H9 (cell line): Measurements from ENCODE around the gene BEGAIN. TPM values are rescaled to one million over a fixed set of nuclear protein-coding genes. Genes with fewer than 3 reads are reported as not detected.
A peak's percentile ranks its signal among the peaks of the same experiment; 100 is the strongest.

ENCODE experiments used
- DNase-seq: peaks from one replicate; pipeline ENCODE4 v3.0.0-alpha.2; 2017
- H2AFZ ChIP-seq: one replicate; pipeline ENCODE4 v1.6.1; 2013; ENCODE audit warnings: mild to moderate bottlenecking, low read length, control low read depth, moderate library complexity
- H2AK5ac ChIP-seq: 2 replicates; pipeline ENCODE4 v1.6.1; 2013; ENCODE audit warnings: low read length, control low read depth, mixed read lengths; ENCODE audit not compliant: insufficient read length
- H2BK120ac ChIP-seq: one replicate; pipeline ENCODE4 v1.6.1; 2013; ENCODE audit warnings: low read depth, mild to moderate bottlenecking, low read length, control low read depth, inconsistent platforms; ENCODE audit not compliant: poor library complexity, severe bottlenecking
- H2BK12ac ChIP-seq: 2 replicates; pipeline ENCODE4 v1.6.1; 2013; ENCODE audit warnings: low read length, control low read depth, mixed read lengths, low read depth; ENCODE audit not compliant: insufficient read length
- H2BK15ac ChIP-seq: 2 replicates; pipeline ENCODE4 v1.6.1; 2013; ENCODE audit warnings: low read depth, low read length, control low read depth
- H2BK20ac ChIP-seq: one replicate; pipeline ENCODE4 v1.6.1; 2013; ENCODE audit warnings: low read depth, mild to moderate bottlenecking, low read length, control low read depth, inconsistent platforms; ENCODE audit not compliant: poor library complexity, severe bottlenecking
- H2BK5ac ChIP-seq: 2 replicates; pipeline ENCODE4 v1.6.1; 2013; ENCODE audit warnings: low read length, control low read depth, mixed read lengths; ENCODE audit not compliant: insufficient read length
- H3K14ac ChIP-seq: 2 replicates; pipeline ENCODE4 v1.6.1; 2013; ENCODE audit warnings: low read length, control low read depth; ENCODE audit not compliant: insufficient read depth
- H3K18ac ChIP-seq: 2 replicates; pipeline ENCODE4 v1.6.1; 2013; ENCODE audit warnings: low read depth, mild to moderate bottlenecking, mixed read lengths, low read length, control low read depth; ENCODE audit not compliant: insufficient read length
- H3K23ac ChIP-seq: 2 replicates; pipeline ENCODE4 v1.6.1; 2013; ENCODE audit warnings: low read length, control low read depth, mixed read lengths, low read depth; ENCODE audit not compliant: insufficient read length
- H3K23me2 ChIP-seq: 2 replicates; pipeline ENCODE4 v1.6.1; 2013; ENCODE audit warnings: low read depth, mild to moderate bottlenecking, mixed read lengths, low read length, control low read depth; ENCODE audit not compliant: insufficient read length, poor library complexity, severe bottlenecking
- H3K27ac ChIP-seq: 2 replicates; pipeline ENCODE4 v1.5.1; 2013; ENCODE audit warnings: low read length, control low read depth, mixed read lengths, low read depth; ENCODE audit not compliant: insufficient read length
- H3K27me3 ChIP-seq: 2 replicates; pipeline ENCODE4 v1.6.1; 2013; ENCODE audit warnings: low read length, control low read depth, inconsistent platforms; ENCODE audit not compliant: insufficient read depth
- H3K4ac ChIP-seq: 2 replicates; pipeline ENCODE4 v1.6.1; 2013; ENCODE audit warnings: low read depth, mild to moderate bottlenecking, control low read depth, inconsistent platforms, low read length, moderate library complexity
- H3K4me1 ChIP-seq: 2 replicates; pipeline ENCODE4 v1.6.1; 2013; ENCODE audit warnings: low read length, control low read depth, inconsistent platforms; ENCODE audit not compliant: insufficient read depth
- H3K4me2 ChIP-seq: 2 replicates; pipeline ENCODE4 v1.6.1; 2013; ENCODE audit warnings: low read length, control low read depth, mixed read lengths; ENCODE audit not compliant: insufficient read length, insufficient read depth
- H3K56ac ChIP-seq: 2 replicates; pipeline ENCODE4 v1.6.1; 2013; ENCODE audit warnings: low read depth, mild to moderate bottlenecking, mixed read lengths, low read length, control low read depth; ENCODE audit not compliant: insufficient read length
- H3K79me1 ChIP-seq: 2 replicates; pipeline ENCODE4 v1.6.1; 2013; ENCODE audit warnings: low read depth, mild to moderate bottlenecking, moderate library complexity, low read length, control low read depth, inconsistent platforms; ENCODE audit not compliant: insufficient read depth, poor library complexity, severe bottlenecking
- H3K79me2 ChIP-seq: 2 replicates; pipeline ENCODE4 v1.6.1; 2013; ENCODE audit warnings: low read length, control low read depth, inconsistent platforms; ENCODE audit not compliant: insufficient read depth
- H3K9ac ChIP-seq: 2 replicates; pipeline ENCODE4 v1.6.1; 2013; ENCODE audit warnings: low read length, control low read depth, mixed read lengths; ENCODE audit not compliant: insufficient read length; ENCODE audit errors: extremely low read depth
- H3K9me3 ChIP-seq: one replicate; pipeline ENCODE4 v1.6.1; 2013; ENCODE audit warnings: low read depth, low read length, inconsistent platforms; ENCODE audit not compliant: control insufficient read depth
- H3T11ph ChIP-seq: one replicate; pipeline ENCODE4 v1.6.1; 2013; ENCODE audit warnings: mild to moderate bottlenecking, low read length, control low read depth, inconsistent platforms
- H4K20me1 ChIP-seq: one replicate; pipeline ENCODE4 v1.6.1; 2013; ENCODE audit not compliant: control insufficient read depth, insufficient read length, insufficient read depth
- H4K5ac ChIP-seq: 2 replicates; pipeline ENCODE4 v1.6.1; 2013; ENCODE audit warnings: low read depth, mild to moderate bottlenecking, mixed read lengths, low read length, control low read depth; ENCODE audit not compliant: insufficient read length
- H4K8ac ChIP-seq: replicated peaks from 2 replicates; pipeline ENCODE4 v1.6.1; 2013; ENCODE audit warnings: low read length, control low read depth, mixed read lengths, low read depth; ENCODE audit not compliant: insufficient read length
- H4K91ac ChIP-seq: 2 replicates; pipeline ENCODE4 v1.6.1; 2013; ENCODE audit warnings: low read depth, mild to moderate bottlenecking, moderate library complexity, mixed read lengths, low read length, control low read depth; ENCODE audit not compliant: insufficient read length
- H3K27ac Mint-ChIP-seq, 3 experiments: 2 replicates in 2 of 3; 3 replicates in 1 of 3; pipeline ENCODE4 v1.8.0; 2020 to 2021; ENCODE audit warnings: mixed read lengths in 3 of 3, mild to moderate bottlenecking in 1 of 3, moderate library complexity in 1 of 3
- H3K27me3 Mint-ChIP-seq: 2 replicates; pipeline ENCODE4 v1.8.0; 2021; ENCODE audit warnings: low read depth, mild to moderate bottlenecking, moderate library complexity, mixed read lengths
- H3K36me3 Mint-ChIP-seq, 3 experiments: 2 replicates in 2 of 3; 3 replicates in 1 of 3; pipeline ENCODE4 v1.8.0; 2020 to 2021; ENCODE audit warnings: low read depth in 3 of 3, mixed read lengths in 3 of 3; ENCODE audit not compliant: insufficient read depth in 1 of 3
- H3K4me1 Mint-ChIP-seq, 2 experiments: 2 replicates each; pipeline ENCODE4 v1.8.0; 2020; ENCODE audit warnings: mixed read lengths in 2 of 2
- H3K4me3 Mint-ChIP-seq, 2 experiments: 2 replicates in 1 of 2; 3 replicates in 1 of 2; pipeline ENCODE4 v1.8.0; 2020 to 2021; ENCODE audit warnings: mild to moderate bottlenecking in 2 of 2, mixed read lengths in 2 of 2, moderate library complexity in 1 of 2
- H3K9me3 Mint-ChIP-seq, 2 experiments: 2 replicates in 1 of 2; 3 replicates in 1 of 2; pipeline ENCODE4 v1.8.0; 2020; ENCODE audit warnings: mild to moderate bottlenecking in 2 of 2, mixed read lengths in 2 of 2, moderate library complexity in 1 of 2
- CTCF ChIP-seq: fragments of 200-600 bp; sonication (generic); conservative IDR thresholded peaks from 3 replicates; pipeline ENCODE4 v1.8.0; 2021; ENCODE audit warnings: antibody characterized with exemption, mild to moderate bottlenecking
- WGBS: extraction: QIAGEN DNeasy Blood & Tissue Kit; methylation state at CpG from one replicate; pipeline ENCODE4 v1.1.7; 2013; ENCODE audit warnings: missing lambda C conversion rate, low lambda C conversion rate, mixed read lengths; ENCODE audit not compliant: insufficient read length; ENCODE audit errors: extremely low coverage; 5-methylcytosine and 5-hydroxymethylcytosine counted together
- total RNA-seq: library from RNA; stranded (reverse); gene quantifications from 2 replicates; pipeline ENCODE4 v1.2.1, GENCODE V29; 2021

BEGAIN gene
- total RNA-seq, 1 experiment from 2014 or later: 2.6 TPM

- Histone ChIP-seq H2BK12ac (no peak overlapping the region), H2BK120ac (no peak overlapping the region), H3K14ac (no peak overlapping the region; the same call in 1 of the 2 replicates), H3K4me2 (no peak overlapping the region), H4K91ac (no peak overlapping the region), H3K4ac (no peak overlapping the region), H4K8ac (no peak overlapping the region), H3K4me1 (no peaks in the 10 kb centered on the region), H3K27ac (no peak overlapping the region), H3K27me3 (no peaks in the 10 kb centered on the region; the same call in 1 of the 2 replicates), H3K56ac (no peak overlapping the region), H2BK5ac (no peak overlapping the region), H3K9ac (no peak overlapping the region), H2AK5ac (no peak overlapping the region), H2BK20ac (no peak overlapping the region), H3T11ph (no peak overlapping the region), H3K23ac (no peak overlapping the region), H3K79me1 (no peaks in the 10 kb centered on the region), H3K9me3 (no peaks in the 10 kb centered on the region), H3K23me2 (no peaks in the 10 kb centered on the region), H2AFZ (no peak overlapping the region), H3K18ac (no peak overlapping the region), H4K5ac (no peak overlapping the region), H2BK15ac (no peak overlapping the region), H3K79me2 (no peaks in the 10 kb centered on the region), H4K20me1 (peaks cover 3% of the 10 kb centered on the region)
- Mint-ChIP-seq H3K4me1 (peaks cover 9 to 11% of the 10 kb centered on the region in 2 experiments), H3K36me3 (no peaks in the 10 kb centered on the region), H3K27ac (peak overlapping the region in 1 of 3 experiments; percentile 73; a peak in 2 of 7 replicates), H3K27me3 (peaks cover 1% of the 10 kb centered on the region; the same call in 1 of the 2 replicates), H3K4me3 (no peak overlapping the region), H3K9me3 (no peaks in the 10 kb centered on the region)
- TF ChIP-seq CTCF: no peak
- DNase-seq: peak; percentile 16
- no CpG with 5 or more reads among the region's 16 CpGs for WGBS
These were observed 55.8 kb downstream of the BEGAIN start for GRCh38 chr14:100531152-100532121.
